RCC 7860 (cell line): ENCODE measurements around the gene PPME1.
"Not testable (repeated sequence)": the region's sequence is repeated elsewhere in the genome, so short reads cannot be mapped to it uniquely, and the experiment has no call there.

Source experiments
- DNase-seq: peaks from one replicate; pipeline ENCODE4 v3.0.0-alpha.2; 2015; ENCODE audit warnings: low spot score
- FAIRE-seq: peaks from 2 replicates; lab custom pipeline; 2012; peaks lifted over from hg19 to GRCh38; lab: Jason Lieb, UNC

PPME1 gene

GRCh38 chr11:74170694-74171629, at the start of gene PPME1, which contains the start of gene C2CD3:
Gene PPME1, plus strand, starts transcription at chr11:74171289. Its CDS starts 133 bp downstream, at chr11:74171422.
Gene C2CD3, minus strand, starts transcription at chr11:74171002. Its CDS starts 210 bp downstream, at chr11:74170792.
- FAIRE-seq (peak; percentile 90), DNase-seq (peak; percentile 98)

GRCh38 chr11:74121804-74122203, 49.3 kb upstream of the PPME1 start:
- FAIRE-seq: no peak

DNA sequence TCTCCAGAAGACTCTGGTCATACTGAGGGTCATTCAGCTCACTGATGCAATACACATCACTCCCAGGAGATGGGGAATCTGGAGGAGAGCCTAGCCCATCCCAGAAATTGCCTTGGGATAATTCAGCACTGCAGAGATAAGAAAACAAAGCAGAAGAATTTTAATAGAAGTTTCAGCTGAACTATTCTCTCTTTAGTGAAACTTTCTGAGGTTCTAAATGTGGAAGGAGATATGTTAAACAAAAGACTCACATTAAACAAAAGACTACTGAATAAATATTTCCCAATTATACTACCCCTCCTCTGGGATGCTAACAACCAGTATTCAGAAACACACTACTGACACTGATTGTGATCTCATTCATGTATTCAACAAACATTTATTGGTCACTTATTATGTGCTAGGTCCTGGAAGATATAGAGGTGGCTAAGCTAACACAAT, 48.1 kb upstream of the PPME1 start:
- DNase-seq (no peak), FAIRE-seq (no peak)

More at GRCh38 chr11:74121804-74122203, 49.3 kb upstream of the PPME1 start:
- no peak for DNase-seq

DNA sequence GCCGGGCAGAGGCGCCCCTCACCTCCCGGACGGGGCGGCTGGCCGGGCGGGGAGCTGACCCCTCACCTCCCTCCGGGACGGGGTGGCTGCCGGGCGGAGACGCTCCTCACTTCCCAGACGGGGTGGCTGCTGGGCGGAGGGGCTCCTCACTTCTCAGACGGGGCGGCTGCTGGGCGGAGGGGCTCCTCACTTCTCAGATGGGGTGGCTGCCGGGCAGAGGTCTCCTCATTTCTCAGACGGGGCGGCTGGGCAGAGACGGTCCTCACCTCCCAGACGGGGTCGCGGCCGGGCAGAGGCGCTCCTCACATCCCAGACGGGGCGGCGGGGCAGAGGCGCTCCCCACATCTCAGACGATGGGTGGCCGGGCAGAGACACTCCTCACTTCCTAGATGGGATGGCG, 42.0 kb upstream of the PPME1 start:
- DNase-seq, FAIRE-seq: not testable (repeated sequence)

GRCh38 chr11:74132833-74133232, 38.3 kb upstream of the PPME1 start:
- FAIRE-seq: no peak
- DNase-seq: no peak

DNA sequence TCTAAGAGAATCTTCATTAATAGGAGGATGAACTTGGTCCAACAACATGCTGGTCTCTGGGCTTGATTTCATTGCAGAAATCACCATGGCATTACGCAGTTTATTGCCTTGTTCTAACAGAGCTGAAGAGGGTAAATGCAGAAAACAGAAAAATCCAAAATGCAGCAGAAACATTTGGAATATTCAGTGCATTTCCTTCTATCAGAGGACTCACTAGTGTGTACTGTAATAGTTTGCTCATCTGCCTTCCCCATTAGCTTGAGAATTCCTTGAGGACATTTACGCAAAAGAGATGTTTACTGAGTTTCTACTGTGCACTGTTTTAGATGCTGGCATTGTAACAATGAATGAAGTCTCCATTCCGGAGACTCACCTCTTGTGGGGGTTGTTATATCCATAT, 37.7 kb upstream of the PPME1 start:
- DNase-seq (no peak), FAIRE-seq (no peak)

- no peak for FAIRE-seq
- no peak for DNase-seq
Measured at GRCh38 chr11:74134661-74135060, 36.4 kb upstream of the PPME1 start.

DNA sequence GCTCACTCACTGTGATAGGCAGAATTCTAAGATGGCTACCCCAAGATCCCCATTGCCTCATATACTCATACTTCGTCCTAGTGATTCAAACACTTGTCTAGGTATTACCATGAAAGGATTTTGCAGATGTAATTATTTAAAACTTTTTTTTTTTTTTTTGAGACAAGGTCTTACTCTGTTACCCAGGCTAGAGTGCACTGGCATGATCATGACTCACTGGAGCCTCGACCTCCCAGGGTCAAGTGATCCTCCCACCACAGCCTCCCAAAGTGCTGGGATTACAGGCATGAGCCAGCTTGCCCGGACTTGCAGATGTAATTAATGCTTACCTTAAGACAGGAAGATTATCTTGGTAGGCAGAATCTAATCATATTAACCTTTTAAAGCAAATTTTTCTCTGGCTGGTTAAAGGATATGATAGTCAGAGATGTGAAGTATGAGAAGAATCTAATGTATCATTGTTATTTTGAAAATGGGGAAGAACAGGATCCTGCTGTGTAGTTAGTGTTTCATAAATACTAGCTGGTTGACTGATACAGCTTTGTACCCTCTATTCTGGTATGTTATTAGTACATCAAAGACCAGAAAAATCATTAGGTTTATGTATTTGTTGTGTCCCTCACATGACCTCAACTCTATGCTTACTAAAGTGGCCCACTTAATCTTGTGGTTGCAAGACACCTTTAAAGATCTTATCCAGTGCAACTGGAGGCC, 35.8 kb upstream of the PPME1 start:
- DNase-seq (peak; percentile 80), FAIRE-seq (peak; percentile 80)

DNA sequence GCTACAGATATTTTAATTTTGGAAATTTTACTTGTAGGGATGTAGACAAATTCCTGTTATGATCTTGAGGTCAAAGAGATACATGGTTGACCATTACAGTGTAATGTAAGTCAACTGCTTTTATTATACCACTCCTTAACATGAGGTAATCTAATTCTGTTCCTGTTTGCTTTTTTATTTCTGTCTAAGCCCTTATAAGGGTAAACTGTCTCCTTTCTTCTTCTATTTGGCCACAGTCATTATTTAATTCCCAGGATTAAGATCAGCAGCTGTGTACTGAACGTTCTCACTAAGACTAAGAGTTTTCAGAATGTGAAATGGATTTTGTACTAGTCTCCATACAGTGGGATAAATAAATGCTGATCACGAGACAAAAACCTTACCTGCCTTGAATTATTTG, 33.1 kb upstream of the PPME1 start:
- DNase-seq (peak; percentile 36), FAIRE-seq (no peak)

- DNase-seq: peak; percentile 95
- FAIRE-seq: peak; percentile 95
Measured at GRCh38 chr11:74138572-74138971, 32.5 kb upstream of the PPME1 start.

DNA sequence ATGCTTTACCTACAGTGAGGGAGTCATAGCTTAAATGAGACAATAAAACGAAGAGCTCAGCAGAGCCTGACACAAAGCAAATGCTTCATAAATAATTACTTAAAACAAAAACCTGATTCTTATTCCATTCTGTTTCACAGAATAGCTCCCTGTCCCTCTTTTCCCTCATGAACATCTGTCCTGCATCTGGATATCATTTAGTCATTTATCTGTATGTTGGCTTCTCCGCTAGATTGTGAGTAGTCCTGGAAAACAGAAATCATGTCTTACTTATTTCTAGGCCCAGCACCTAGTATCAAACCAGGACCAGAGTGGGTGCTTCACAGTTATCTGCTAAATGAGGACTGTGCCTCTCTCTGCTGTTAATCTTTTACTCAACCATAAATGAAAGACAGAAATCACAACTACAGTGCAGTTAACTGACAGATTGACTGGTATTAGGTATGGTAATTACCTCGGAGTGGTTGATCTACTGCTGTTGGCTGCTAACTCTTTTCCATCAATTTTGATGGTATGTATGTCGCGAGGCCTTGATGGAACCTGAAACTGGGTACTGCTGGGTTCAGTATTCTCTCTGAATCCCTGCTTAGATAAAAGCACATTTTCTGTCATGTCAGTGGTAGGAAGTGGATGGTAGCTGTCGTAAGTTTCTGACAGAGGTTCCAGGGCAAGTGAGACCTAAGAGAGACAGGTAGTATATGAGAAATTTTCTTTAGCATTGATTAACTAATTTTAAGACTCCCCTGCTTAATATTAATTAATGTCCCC, 31.8 kb upstream of the PPME1 start:
- FAIRE-seq: peak; percentile 17
- DNase-seq: peak; percentile 38

DNA sequence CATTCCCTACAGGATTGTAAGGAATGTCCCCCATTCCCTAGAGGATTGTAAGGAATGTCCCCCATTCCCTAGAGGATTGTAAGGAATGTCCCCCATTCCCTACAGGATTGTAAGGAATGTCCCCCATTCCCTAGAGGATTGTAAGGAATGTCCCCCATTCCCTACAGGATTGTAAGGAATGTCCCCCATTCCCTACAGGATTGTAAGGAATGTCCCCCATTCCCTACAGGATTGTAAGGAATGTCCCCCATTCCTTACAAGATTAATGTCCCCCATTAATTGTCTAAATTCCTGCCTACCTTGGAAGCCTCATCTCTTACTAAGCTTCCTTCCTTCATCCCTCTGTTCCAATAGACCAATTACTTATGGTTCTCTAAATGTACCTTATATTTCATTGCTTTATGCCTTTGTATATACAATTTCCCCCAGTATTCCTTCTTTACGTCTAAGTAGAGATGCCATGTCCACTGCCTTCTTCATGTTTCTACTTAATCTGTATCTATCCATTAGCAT, 31.1 kb upstream of the PPME1 start:
- peak; percentile 67 for FAIRE-seq

DNA sequence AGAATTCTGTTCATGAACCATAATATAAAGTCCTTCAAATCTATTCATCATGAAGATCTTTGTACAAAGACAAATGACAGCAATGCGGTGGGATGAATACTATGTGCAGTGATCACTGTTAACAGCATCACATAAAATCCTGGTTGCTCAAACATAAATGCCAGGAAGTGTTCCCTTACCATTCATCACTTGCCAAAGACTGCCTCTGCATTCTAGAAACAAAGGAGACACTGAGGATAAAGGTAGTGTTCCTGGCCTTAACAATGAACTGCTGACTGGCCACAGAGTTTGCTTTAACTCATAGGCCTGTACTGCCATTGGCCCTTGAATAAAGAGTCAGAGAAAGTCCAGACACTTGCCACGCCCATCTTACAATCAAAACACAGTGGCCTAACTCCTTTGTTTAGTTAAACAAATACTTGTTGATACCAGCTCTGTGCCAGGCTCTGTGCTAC, 29.8 kb upstream of the PPME1 start:
- DNase-seq (no peak), FAIRE-seq (no peak)

More for the DNA sequence above, 31.1 kb upstream of the PPME1 start:
- peak; percentile 17 for DNase-seq

- FAIRE-seq (no peak), DNase-seq (no peak)
Measured at GRCh38 chr11:74141908-74142307, 29.2 kb upstream of the PPME1 start.

- DNase-seq (peak; percentile 41), FAIRE-seq (no peak)
Measured at GRCh38 chr11:74142624-74143023, 28.5 kb upstream of the PPME1 start.

- DNase-seq: no peak
- FAIRE-seq: no peak
Measured at GRCh38 chr11:74144592-74144991, 26.5 kb upstream of the PPME1 start.

- FAIRE-seq: peak; percentile 75
- peak; percentile 77 for DNase-seq
Measured at GRCh38 chr11:74147199-74147929, 23.7 kb upstream of the PPME1 start.

DNA sequence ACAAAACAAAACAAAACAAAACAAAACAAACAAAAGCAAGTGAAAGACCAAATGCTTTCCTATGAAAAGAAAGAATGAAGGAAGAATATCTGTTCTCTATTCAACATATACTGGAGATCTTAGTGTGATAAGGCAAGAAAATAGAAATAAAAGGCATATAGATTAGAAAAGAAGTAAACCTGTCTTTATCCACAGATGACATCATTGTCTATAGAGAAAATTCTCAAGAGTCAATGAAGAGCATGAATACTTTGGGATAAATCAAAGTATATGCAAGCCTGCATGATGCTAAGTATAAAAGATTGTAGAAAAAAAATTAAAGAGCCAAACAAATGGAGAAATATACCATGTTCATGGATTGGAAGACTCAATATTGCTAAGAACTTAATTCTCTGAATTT, 17.9 kb upstream of the PPME1 start:
- FAIRE-seq (no peak), DNase-seq (no peak)

DNA sequence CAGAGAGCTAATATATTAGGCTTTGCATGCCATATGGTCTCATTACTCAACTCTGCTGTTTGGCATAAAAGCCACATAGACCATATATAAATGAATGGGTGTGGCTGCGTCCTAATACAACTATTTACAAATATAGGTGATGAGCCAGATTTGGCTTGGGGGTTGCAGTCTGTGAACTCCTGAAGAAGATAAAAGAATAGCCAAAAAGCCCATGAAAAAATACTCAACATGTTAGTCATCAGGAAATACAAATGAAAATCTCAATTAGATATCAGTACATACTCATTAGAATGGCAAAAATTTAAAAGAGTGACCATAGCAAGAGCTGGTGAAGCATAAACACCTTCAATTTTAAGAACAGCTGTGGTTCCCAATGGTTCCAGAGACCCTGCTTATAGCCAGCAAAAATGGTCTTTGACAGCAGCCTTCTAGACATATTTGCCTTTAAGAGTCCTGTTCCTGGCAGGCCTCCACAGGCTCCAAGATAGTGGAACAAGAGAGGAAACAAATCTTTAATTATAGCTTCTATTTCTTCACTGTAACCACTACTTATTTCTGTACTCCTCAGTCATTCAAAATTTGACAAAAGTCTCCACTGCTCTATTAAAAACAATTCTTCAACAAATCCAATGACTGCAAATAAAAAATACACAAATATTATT, 16.3 kb upstream of the PPME1 start:
- no peak for FAIRE-seq
- DNase-seq: no peak
